Calu3 (cell line): ENCODE results near the gene TWF2. TPM values are rescaled to one million over a fixed set of nuclear protein-coding genes. Genes with fewer than 3 reads are reported as not detected.

Experiments used
- BruUV-seq: library from RNA; stranded (reverse); fragments of 400-500 nt; replicated peaks from 2 replicates; lab custom pipeline; 2021; lab: Mats Ljungman, UMichigan
- CTCF ChIA-PET: fragments of 300-600 bp; sonication (Branson Sonifier 250); formaldehyde crosslinking; loops from one replicate; lab custom pipeline; 2022; ENCODE audit warnings: antibody characterized with exemption; lab: Charles Lee
- DNase-seq: peaks from one replicate; pipeline ENCODE4 v3.0.0; 2022
- H3K27ac Mint-ChIP-seq: one replicate; pipeline ENCODE4 v1.8.0; 2022; ENCODE audit warnings: mixed read lengths; ENCODE audit not compliant: unreplicated experiment
- H3K27me3 Mint-ChIP-seq: one replicate; pipeline ENCODE4 v1.8.0; 2022; ENCODE audit warnings: mixed read lengths; ENCODE audit not compliant: unreplicated experiment
- H3K36me3 Mint-ChIP-seq: one replicate; pipeline ENCODE4 v1.8.0; 2022; ENCODE audit warnings: mild to moderate bottlenecking, moderate library complexity, mixed read lengths; ENCODE audit not compliant: insufficient read depth, unreplicated experiment
- H3K4me1 Mint-ChIP-seq: one replicate; pipeline ENCODE4 v1.8.0; 2022; ENCODE audit warnings: mild to moderate bottlenecking, low read depth, mixed read lengths; ENCODE audit not compliant: unreplicated experiment
- H3K4me3 Mint-ChIP-seq: one replicate; pipeline ENCODE4 v1.8.0; 2022; ENCODE audit warnings: mild to moderate bottlenecking, low read depth, moderate library complexity, mixed read lengths; ENCODE audit not compliant: unreplicated experiment
- H3K9me3 Mint-ChIP-seq: one replicate; pipeline ENCODE4 v1.8.0; 2022; ENCODE audit warnings: low read depth, mixed read lengths; ENCODE audit not compliant: unreplicated experiment
- intact Hi-C: fragments of 100-400 bp; cut with micrococcal nuclease; formaldehyde crosslinking; loops from one replicate; pipeline ENCODE4 v1.10.0; 2022; ENCODE audit not compliant: unreplicated experiment
- total RNA-seq: library from RNA; stranded (reverse); gene quantifications from 2 replicates; pipeline ENCODE4 v1.2.3, GENCODE V29; 2022
- TF ChIP-seq, protein P1 (sequence below): fragments of 200-600 bp; IDR thresholded peaks from one replicate; pipeline ENCODE4 v1.8.0; 2022; ENCODE audit warnings: antibody characterized with exemption; ENCODE audit not compliant: unreplicated experiment

The TWF2 gene
- total RNA-seq, 1 experiment from 2014 or later: 49.1 TPM

DNA sequence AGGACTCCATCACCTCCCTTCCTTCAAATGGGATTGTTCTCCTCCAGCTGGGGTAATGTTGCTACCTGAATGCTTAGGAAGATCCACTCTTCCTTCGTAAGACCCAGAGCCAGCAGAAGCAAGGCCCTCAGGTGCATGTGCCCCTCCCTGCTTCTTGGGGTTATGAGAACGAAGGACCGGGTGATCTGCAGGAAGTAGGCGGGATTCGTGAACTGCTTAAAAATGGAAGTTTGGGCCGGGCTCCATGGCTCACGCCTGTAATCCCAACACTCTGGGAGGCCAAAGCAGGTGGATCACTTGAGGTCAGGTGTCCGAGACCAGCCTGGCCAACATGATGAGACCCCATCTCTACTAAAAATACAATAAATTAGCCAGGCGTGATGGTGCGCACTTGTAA, 21.6 kb downstream of the TWF2 start:
- CTCF ChIA-PET: interaction anchor here (1.0 to 1.6 kb wide), 3 partner anchors 14 to 63 kb away, joined by 4 to 13 read pairs (median 4); partner anchors contain the start of gene POC1A
- H3K36me3 Mint-ChIP-seq: peaks cover 42% of the 10 kb centered on the region

DNA sequence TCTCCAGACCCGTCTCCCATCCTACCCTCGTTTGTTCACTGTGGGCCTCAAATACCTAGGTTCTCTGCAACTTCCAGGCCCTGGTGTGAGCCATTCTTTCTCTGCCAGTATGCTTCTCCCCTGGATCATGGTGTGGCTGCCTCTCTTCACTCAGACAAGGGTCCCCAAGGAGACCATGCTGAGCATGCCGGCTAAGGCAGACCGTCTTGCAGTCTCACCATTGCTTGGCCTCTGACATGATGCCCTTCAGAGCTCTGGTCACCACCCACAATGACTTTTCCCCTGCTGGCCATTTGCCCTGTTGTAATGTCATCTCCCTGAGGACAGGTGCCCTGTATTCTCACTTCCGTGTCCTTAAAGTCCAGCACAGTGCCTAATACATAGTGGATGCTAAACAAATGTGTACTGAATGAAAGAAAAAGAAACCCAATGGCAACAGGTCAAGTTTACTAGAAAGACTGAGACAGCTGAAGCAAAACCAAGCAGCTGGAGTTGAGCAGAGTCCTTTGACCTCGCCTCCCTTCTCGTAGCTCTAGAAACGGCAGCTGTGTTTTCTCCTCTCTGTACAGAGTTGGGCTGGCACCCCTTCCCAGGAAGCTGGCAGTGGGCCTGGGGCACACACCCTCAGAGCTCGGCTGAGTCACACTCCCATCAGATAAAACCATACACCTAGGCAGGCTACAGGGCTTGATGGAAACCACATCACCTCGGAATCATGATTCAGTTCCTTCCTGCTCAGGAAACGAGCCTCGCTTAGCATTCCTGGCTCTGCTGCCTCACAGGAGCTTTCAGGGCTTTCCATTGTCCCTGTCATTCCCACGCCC, 22.2 kb downstream of the TWF2 start:
- H3K4me1 Mint-ChIP-seq: peaks cover 27% of the 10 kb centered on the region
- no TSS peak for BruUV-seq
- H3K27ac Mint-ChIP-seq: peak overlapping the region; percentile 74
- no peaks in the 10 kb centered on the region for H3K9me3 Mint-ChIP-seq
- peaks cover 47% of the 10 kb centered on the region for H3K36me3 Mint-ChIP-seq
- peak overlapping the region; percentile 40 for H3K4me3 Mint-ChIP-seq
- CTCF ChIA-PET: interaction anchor here (1.0 to 1.6 kb wide), 3 partner anchors 14 to 62 kb away, joined by 4 to 13 read pairs (median 4); partner anchors contain the start of gene POC1A
- H3K27me3 Mint-ChIP-seq: no peaks in the 10 kb centered on the region
- DNase-seq: peak; percentile 93
- TF ChIP-seq, protein P1, sequence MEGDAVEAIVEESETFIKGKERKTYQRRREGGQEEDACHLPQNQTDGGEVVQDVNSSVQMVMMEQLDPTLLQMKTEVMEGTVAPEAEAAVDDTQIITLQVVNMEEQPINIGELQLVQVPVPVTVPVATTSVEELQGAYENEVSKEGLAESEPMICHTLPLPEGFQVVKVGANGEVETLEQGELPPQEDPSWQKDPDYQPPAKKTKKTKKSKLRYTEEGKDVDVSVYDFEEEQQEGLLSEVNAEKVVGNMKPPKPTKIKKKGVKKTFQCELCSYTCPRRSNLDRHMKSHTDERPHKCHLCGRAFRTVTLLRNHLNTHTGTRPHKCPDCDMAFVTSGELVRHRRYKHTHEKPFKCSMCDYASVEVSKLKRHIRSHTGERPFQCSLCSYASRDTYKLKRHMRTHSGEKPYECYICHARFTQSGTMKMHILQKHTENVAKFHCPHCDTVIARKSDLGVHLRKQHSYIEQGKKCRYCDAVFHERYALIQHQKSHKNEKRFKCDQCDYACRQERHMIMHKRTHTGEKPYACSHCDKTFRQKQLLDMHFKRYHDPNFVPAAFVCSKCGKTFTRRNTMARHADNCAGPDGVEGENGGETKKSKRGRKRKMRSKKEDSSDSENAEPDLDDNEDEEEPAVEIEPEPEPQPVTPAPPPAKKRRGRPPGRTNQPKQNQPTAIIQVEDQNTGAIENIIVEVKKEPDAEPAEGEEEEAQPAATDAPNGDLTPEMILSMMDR: no peak
- intact Hi-C loops: loop anchor here (5.0 kb wide), 1 partner anchor 64 kb away; the partner anchor contains the start of gene POC1A

More for the DNA sequence above, 21.6 kb downstream of the TWF2 start:
- TSS peak; percentile 71 for BruUV-seq
- Mint-ChIP-seq H3K27ac (peak overlapping the region; percentile 74), H3K4me3 (peak overlapping the region; percentile 40), H3K4me1 (peaks cover 27% of the 10 kb centered on the region), H3K9me3 (no peaks in the 10 kb centered on the region), H3K27me3 (no peaks in the 10 kb centered on the region)
- TF ChIP-seq, protein P1: no peak
- DNase-seq: no peak
- intact Hi-C loops: loop anchor here (5.0 kb wide), 1 partner anchor 65 kb away; the partner anchor contains the start of gene POC1A

DNA sequence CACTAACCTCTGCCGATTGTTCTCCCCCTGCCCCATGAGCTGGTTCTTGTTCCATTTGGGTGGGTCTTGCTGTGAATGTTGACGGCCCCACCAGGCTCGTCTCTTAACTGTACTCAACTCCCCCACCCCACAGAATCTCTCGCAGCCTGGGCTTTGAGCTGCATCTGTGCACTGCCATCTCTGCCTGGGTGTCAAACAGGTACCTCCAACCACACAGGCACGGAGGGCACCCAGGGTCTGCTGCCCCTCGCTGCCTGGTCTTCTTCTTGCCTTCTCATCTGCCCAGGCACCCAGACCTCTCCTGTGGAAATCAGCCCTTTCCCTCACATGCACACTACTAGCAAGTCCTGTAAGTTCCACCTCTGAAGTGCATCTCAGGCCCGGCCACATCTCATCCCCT, 23.6 kb downstream of the TWF2 start:
- Mint-ChIP-seq H3K27me3 (no peaks in the 10 kb centered on the region), H3K9me3 (no peaks in the 10 kb centered on the region), H3K36me3 (peaks cover 58% of the 10 kb centered on the region), H3K4me1 (peaks cover 29% of the 10 kb centered on the region), H3K4me3 (no peak overlapping the region), H3K27ac (peak overlapping the region; percentile 7)
- BruUV-seq: no TSS peak
- CTCF ChIA-PET: interaction anchor here (0.5 to 0.6 kb wide), 2 partner anchors 47 to 511 kb away, joined by 4 read pairs; no protein-coding TSS in a partner anchor
- TF ChIP-seq, protein P1: no peak
- no peak for DNase-seq
- intact Hi-C loops: loop anchor here (5.0 kb wide), 1 partner anchor 63 kb away; the partner anchor contains the start of gene POC1A

DNA sequence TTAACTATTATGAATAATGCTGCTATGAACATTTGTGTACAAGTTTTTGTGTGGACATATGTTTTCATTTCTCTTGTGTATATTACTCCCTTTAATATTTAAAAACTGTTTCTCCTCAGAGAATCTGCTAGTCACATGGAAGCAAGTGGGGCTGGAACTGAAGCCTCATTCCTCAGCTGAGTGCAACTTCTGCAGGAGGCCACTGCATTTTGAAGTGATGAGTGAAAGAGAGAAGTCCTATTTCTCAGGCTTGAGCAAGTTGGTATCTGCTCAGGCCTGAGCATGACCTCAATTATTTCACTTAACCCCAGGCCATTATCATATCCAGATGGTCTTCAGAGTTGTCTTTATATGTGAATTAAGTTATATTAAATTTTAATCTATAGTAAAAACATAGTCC, 25.1 kb downstream of the TWF2 start:
- H3K4me1 Mint-ChIP-seq: peaks cover 31% of the 10 kb centered on the region
- peaks cover 69% of the 10 kb centered on the region for H3K36me3 Mint-ChIP-seq
- H3K27ac Mint-ChIP-seq: no peak overlapping the region
- CTCF ChIA-PET: no interaction called here
- no peaks in the 10 kb centered on the region for H3K27me3 Mint-ChIP-seq
- intact Hi-C loops: no loop called here
- no peaks in the 10 kb centered on the region for H3K9me3 Mint-ChIP-seq
- no peak for DNase-seq
- no TSS peak for BruUV-seq
- no peak overlapping the region for H3K4me3 Mint-ChIP-seq
- TF ChIP-seq, protein P1: no peak
